C4-2B (cell line): ENCODE results near the gene PPFIA3.

Source experiments
- ZFX ChIP-seq: fragments of 450-650 bp; IDR thresholded peaks from 2 replicates; pipeline ENCODE4 v1.6.1; 2017
- TF ChIP-seq, protein P1 (sequence below): fragments of 450-650 bp; conservative IDR thresholded peaks from 2 replicates; pipeline ENCODE4 v1.5.1; 2017; ENCODE audit warnings: mild to moderate bottlenecking

DNA sequence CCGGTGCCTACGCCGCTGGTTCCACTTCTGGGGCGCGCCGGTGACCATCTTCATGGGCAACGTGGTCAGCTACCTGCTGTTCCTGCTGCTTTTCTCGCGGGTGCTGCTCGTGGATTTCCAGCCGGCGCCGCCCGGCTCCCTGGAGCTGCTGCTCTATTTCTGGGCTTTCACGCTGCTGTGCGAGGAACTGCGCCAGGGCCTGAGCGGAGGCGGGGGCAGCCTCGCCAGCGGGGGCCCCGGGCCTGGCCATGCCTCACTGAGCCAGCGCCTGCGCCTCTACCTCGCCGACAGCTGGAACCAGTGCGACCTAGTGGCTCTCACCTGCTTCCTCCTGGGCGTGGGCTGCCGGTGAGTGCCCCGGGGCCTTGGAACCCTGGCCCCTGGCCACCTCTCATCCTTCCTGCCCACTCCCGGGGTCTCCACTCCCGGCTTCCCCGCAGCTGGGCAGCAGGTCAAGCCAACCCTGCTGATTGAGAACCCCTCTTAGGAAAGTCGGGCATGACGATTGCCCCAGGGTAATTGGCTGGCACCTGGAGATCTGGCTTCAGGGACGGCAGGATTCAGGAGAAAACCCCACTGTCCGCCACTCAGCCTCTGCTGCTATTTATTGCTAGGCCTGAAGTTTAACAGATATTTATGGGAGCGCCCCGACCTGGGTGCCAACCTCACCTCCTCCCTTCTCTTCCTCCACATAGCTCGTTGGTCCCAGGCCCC is 77.3 kb downstream of the PPFIA3 start:
- TF ChIP-seq, protein P1, sequence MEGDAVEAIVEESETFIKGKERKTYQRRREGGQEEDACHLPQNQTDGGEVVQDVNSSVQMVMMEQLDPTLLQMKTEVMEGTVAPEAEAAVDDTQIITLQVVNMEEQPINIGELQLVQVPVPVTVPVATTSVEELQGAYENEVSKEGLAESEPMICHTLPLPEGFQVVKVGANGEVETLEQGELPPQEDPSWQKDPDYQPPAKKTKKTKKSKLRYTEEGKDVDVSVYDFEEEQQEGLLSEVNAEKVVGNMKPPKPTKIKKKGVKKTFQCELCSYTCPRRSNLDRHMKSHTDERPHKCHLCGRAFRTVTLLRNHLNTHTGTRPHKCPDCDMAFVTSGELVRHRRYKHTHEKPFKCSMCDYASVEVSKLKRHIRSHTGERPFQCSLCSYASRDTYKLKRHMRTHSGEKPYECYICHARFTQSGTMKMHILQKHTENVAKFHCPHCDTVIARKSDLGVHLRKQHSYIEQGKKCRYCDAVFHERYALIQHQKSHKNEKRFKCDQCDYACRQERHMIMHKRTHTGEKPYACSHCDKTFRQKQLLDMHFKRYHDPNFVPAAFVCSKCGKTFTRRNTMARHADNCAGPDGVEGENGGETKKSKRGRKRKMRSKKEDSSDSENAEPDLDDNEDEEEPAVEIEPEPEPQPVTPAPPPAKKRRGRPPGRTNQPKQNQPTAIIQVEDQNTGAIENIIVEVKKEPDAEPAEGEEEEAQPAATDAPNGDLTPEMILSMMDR, result no peak
- TF ChIP-seq ZFX, result no peak
